SK-N-MC (cell line): Measurements from ENCODE around the gene SIGLEC15.

Source experiments
- EZH2 ChIP-seq: fragments of 200-600 bp; sonication (generic); IDR thresholded peaks from one replicate; pipeline ENCODE4 v1.6.1; 2017; ENCODE audit warnings: antibody characterized with exemption
- POLR2AphosphoS5 ChIP-seq: IDR thresholded peaks from 2 replicates; pipeline ENCODE4 v1.6.1; 2012; ENCODE audit warnings: mild to moderate bottlenecking, low read depth, low read length, borderline replicate concordance

DNA sequence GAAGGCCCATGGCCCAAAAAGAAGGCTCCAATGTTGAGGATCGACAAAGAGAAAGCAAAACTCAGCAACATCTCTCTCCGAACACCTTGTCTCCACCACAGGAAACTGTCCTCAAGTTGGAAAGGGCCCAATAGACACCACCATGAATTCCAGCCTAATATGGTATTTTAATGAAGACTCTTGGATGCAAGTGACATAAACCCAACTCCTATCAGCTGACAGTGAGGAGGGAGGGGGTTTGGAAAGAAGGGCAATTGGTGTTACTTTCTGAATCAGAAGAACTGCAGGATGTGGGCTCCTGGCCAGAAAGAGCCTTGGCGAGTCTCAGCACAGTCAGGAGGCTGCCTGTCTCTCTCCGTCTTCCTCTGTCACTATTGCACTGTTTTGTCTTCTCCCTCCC, 40.3 kb upstream of the SIGLEC15 start:
- TF ChIP-seq POLR2AphosphoS5: no peak
- no peak for TF ChIP-seq EZH2
